NCI-H526 (cell line): ENCODE data around the gene ISLR2.

ENCODE experiments used
- DNase-seq, 2 experiments: peaks; one replicate each; lab custom pipeline; 2025; lab: John Stamatoyannopoulos, UW

The ISLR2 gene

GRCh38 chr15:74128785-74129585, 1.4 kb upstream of the ISLR2 start:
- peak in 1 of 2 experiments; percentile 39 for DNase-seq

DNA sequence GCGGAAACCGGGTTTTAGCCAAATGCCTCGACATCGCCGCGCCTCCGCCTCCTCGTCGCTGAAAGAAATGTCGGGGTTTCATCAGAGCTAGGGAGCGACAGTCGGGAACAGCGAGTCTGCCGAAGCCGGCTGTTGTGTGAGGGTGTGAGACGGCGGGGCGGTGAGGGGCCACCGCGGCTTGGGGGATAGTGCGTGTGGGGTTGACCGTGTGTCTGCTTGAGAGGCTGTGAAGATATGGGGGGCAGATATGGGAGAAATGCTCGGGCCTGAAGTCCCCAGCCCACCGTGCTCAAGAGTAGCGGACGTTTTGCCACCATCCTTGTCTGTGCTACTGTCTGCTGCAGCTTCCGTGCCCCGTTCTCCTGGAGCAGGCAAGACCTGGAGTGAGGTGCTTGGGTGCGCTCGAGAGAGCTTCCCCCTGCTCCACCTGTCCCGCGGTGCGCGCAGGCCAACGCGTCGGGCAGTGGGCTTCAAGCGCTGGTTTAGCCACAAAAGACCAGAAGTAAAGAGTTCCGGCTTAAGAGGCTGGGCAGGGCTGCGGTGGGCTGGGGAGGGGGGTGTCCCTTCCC, 716 bp upstream of the ISLR2 start:
- peak in 1 of 2 experiments; percentile 56 for DNase-seq

DNA sequence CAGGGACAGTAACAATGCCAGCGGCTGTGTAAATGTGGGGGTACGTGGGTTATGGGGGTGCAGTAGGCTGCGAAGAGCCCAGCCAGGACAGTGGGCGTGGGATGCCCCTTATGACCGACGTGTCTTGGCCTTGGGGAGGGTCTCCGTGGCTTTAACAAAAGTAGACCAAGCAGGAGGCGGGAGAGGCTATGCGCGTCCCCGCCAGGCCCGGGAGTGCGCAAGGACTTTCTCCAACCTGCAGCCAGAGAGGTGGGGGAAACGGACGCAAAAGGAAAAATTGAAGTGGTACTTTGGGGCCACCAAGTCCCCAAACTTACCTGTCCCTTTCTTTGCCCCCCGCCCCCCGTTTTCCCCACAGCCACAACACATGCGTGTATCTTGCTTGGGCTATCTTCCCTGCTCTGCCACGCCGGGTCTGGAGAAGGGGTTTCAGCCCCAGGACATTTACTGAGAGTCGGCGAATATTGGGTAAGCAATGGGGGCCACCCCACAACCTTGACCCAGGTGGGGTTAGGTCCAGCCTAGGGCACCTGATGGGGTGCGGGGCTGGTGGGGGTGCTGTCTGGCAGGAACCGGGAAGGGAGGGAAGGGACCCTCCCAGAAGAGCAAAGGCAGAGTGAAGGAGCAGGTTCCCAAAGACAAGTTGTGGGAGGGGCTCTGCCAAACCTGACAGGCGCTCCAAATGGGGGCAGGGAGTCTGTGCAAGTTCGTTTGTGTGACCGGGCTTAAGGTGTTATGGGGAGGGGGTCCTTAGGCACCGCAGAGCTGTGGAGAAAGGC, 652 bp downstream of the ISLR2 start:
- no peak for DNase-seq

DNA sequence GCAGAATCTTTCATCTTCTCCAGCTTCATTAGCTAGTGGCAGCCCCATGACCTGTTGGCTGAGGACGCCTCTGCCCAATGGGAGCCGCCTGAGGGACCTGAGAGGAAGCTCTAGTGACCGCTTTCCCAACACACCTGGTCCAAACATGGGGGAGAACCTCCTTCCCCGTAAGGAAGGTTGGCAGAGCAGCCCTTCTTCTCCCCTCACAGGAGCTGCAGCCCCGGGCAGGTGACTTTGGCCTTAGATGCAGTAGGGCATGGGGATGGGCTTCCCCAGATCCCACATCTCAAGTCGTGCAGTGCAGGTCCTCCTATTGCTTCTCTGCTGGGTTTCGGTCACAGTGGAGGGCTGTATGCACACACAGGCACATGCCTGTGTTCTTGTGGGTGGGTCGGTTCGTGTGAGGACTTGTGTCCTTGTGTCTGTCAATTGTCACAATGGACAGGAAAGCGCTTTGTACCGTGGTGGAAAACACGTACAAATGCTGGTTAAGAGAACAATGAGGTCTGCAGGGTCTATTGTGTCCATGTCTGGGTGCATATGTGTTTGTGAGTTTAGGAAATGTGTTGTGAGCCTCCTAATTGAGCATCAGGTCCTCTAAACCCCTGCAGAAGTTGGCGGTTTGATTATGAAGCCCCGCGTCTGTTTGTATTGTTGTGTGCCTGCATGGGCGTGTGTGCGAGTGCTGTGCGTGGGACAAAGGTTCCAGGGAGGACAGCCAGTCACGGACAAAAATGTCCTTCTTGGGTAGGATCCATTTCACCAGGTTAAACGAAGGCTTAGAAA, 1.4 kb downstream of the ISLR2 start:
- no peak for DNase-seq

DNA sequence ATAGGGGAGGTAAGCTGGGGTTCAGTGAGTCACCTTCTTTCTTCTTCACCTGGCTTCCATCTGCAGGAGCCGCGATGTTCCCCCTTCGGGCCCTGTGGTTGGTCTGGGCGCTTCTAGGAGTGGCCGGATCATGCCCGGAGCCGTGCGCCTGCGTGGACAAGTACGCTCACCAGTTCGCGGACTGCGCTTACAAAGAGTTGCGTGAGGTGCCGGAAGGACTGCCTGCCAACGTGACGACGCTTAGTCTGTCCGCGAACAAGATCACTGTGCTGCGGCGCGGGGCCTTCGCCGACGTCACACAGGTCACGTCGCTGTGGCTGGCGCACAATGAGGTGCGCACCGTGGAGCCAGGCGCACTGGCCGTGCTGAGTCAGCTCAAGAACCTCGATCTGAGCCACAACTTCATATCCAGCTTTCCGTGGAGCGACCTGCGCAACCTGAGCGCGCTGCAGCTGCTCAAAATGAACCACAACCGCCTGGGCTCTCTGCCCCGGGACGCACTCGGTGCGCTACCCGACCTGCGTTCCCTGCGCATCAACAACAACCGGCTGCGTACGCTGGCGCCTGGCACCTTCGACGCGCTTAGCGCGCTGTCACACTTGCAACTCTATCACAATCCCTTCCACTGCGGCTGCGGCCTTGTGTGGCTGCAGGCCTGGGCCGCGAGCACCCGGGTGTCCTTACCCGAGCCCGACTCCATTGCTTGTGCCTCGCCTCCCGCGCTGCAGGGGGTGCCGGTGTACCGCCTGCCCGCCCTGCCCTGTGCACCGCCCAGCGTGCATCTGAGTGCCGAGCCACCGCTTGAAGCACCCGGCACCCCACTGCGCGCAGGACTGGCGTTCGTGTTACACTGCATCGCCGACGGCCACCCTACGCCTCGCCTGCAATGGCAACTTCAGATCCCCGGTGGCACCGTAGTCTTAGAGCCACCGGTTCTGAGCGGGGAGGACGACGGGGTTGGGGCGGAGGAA, 2.6 kb downstream of the ISLR2 start:
- DNase-seq = peak in 1 of 2 experiments; percentile 39

DNA sequence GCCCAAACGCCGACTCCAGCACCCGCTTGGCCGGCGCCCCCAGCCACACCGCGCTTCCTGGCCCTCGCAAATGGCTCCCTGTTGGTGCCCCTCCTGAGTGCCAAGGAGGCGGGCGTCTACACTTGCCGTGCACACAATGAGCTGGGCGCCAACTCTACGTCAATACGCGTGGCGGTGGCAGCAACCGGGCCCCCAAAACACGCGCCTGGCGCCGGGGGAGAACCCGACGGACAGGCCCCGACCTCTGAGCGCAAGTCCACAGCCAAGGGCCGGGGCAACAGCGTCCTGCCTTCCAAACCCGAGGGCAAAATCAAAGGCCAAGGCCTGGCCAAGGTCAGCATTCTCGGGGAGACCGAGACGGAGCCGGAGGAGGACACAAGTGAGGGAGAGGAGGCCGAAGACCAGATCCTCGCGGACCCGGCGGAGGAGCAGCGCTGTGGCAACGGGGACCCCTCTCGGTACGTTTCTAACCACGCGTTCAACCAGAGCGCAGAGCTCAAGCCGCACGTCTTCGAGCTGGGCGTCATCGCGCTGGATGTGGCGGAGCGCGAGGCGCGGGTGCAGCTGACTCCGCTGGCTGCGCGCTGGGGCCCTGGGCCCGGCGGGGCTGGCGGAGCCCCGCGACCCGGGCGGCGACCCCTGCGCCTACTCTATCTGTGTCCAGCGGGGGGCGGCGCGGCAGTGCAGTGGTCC, 3.5 kb downstream of the ISLR2 start:
- no peak for DNase-seq

DNA sequence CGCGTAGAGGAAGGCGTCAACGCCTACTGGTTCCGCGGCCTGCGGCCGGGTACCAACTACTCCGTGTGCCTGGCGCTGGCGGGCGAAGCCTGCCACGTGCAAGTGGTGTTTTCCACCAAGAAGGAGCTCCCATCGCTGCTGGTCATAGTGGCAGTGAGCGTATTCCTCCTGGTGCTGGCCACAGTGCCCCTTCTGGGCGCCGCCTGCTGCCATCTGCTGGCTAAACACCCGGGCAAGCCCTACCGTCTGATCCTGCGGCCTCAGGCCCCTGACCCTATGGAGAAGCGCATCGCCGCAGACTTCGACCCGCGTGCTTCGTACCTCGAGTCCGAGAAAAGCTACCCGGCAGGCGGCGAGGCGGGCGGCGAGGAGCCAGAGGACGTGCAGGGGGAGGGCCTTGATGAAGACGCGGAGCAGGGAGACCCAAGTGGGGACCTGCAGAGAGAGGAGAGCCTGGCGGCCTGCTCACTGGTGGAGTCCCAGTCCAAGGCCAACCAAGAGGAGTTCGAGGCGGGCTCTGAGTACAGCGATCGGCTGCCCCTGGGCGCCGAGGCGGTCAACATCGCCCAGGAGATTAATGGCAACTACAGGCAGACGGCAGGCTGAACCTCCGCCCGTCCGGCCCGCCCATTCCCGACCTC, 4.1 kb downstream of the ISLR2 start:
- peak in 1 of 2 experiments; percentile 66 for DNase-seq

DNA sequence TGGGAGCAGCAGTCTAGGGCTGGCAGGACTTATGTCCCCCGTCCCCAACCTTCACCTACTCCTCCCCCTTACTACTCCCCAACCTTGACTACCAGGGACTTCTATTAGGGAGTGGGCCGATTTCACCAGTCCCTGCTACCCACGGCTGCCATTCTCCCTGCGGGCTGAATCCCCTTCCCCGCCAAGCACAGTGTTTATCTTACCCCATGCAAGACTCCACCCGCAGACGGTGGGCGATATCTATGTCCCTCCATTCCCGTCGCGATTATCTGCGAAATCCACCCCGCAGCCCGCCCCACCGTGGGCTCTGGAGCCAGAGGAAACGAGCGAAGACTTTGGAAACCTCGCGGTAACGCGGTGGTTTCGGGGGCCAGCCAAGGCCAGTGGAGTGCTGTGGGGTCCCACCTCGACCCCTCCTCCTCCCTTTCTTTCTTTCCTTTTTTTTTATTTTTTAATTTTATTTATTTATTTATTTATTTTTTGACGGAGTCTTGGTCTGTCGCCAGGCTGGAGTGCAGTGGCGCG, 4.7 kb downstream of the ISLR2 start:
- no peak for DNase-seq

- DNase-seq = no peak
Measured at GRCh38 chr15:74136540-74136813, 6.1 kb downstream of the ISLR2 start.

- DNase-seq = no peak
Measured at GRCh38 chr15:74136814-74137536, 6.6 kb downstream of the ISLR2 start.

- no peak for DNase-seq
Measured at GRCh38 chr15:74137537-74137894, 7.1 kb downstream of the ISLR2 start.

- no peak for DNase-seq
Measured at GRCh38 chr15:74138642-74139041, 8.3 kb downstream of the ISLR2 start.

DNA sequence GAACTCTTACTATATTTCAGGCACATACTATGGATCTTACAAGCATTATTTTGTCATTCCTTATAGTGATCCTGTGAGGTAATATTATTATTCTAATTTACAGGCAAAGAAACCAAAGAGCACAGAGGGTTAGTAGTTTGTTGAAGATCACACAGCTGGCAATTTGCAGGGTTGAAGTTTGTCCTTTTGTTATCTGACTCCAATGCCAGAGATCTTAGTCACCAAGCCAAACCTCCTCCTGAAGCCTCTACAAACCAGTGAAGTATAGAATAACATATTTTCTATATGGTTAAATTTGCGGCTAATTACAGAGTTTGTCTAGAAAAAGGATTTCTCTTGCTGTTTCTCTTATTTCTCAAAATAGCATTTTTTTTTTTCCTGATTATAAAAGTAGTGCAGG, 11.2 kb downstream of the ISLR2 start:
- no peak for DNase-seq

GRCh38 chr15:74144153-74144775, 13.9 kb downstream of the ISLR2 start:
- no peak for DNase-seq

GRCh38 chr15:74146277-74146800, 16.0 kb downstream of the ISLR2 start:
- DNase-seq = no peak

DNA sequence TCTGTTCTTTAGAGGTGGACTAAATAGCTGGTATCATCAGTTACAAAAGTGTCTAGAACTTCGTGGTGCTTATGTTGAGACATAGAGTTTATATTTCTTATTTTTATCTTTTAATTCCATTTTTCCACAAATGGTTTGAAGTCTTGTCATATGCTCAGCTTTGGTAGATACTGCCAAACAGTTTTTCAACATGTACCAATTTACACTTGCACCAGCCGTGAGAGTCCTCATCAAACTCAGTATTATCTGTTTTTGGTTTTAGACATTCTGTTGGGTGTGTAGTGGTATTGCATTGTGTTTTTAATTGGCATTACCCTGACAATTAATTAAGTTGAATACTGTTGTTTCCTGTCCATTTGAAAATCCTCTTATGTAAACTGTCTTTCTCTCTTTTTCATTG, 16.7 kb downstream of the ISLR2 start:
- no peak for DNase-seq

GRCh38 chr15:74155766-74156417, 25.5 kb downstream of the ISLR2 start:
- DNase-seq = no peak
